Naive thymus-derived CD4-positive, alpha-beta T cell (primary cell): ENCODE measurements around the gene MOB1A. TPM values are rescaled to one million over a fixed set of nuclear protein-coding genes. Genes with fewer than 3 reads are reported as not detected.
"Not testable (repeated sequence)": the region's sequence is repeated elsewhere in the genome, so short reads cannot be mapped to it uniquely, and the experiment has no call there.

ENCODE experiments used
- ATAC-seq: fragments of 150-1000 bp; cut with Tn5 transposase; 2 replicates; pipeline ENCODE4 v1.10.0; 2021; ENCODE audit warnings: mild to moderate bottlenecking, moderate library complexity
- CTCF ChIA-PET: fragments of 350-600 bp; sonication (Branson Sonifier 250); formaldehyde crosslinking; loops from one replicate; lab custom pipeline; 2021; ENCODE audit warnings: antibody characterized with exemption; lab: Charles Lee
- POLR2A ChIA-PET: fragments of 350-600 bp; sonication (Branson Sonifier 250); formaldehyde crosslinking; loops from one replicate; lab custom pipeline; 2021; ENCODE audit warnings: antibody characterized with exemption, inconsistent platforms; lab: Charles Lee
- DNase-seq, 9 donors: peaks; one replicate each; pipeline versions ENCODE4 v3.0.0 to v3.0.0-alpha.2; 2020 to 2022; ENCODE audit warnings: mixed read lengths in 1 of 9
- H3K27ac ChIP-seq: one replicate; pipeline ENCODE4 v1.7.0; 2013; ENCODE audit warnings: mild to moderate bottlenecking, low read depth, low read length, moderate library complexity
- H3K27me3 ChIP-seq, 2 donors: one replicate each; pipeline ENCODE4 v1.7.0; 2013; ENCODE audit warnings: low read length in 2 of 2, mild to moderate bottlenecking in 2 of 2, moderate library complexity in 2 of 2; ENCODE audit not compliant: control insufficient read depth in 2 of 2, insufficient read depth in 2 of 2
- H3K36me3 ChIP-seq, 3 experiments: 1 replicate in 2 of 3; 2 replicates in 1 of 3; pipeline ENCODE4 v1.7.0; 2013; ENCODE audit warnings: low read length in 3 of 3, mild to moderate bottlenecking in 3 of 3, moderate library complexity in 1 of 3; ENCODE audit not compliant: insufficient read depth in 3 of 3, control insufficient read depth in 2 of 3
- H3K4me1 ChIP-seq, 2 donors: one replicate each; pipeline ENCODE4 v1.7.0; 2013; ENCODE audit warnings: low read length in 2 of 2, mild to moderate bottlenecking in 2 of 2, moderate library complexity in 1 of 2; ENCODE audit not compliant: control insufficient read depth in 2 of 2, insufficient read depth in 2 of 2
- H3K4me3 ChIP-seq: 2 replicates; pipeline ENCODE4 v1.7.0; 2013; ENCODE audit warnings: mild to moderate bottlenecking, low read length
- H3K9me3 ChIP-seq, 3 experiments: 1 replicate in 2 of 3; 2 replicates in 1 of 3; pipeline ENCODE4 v1.7.0; 2013; ENCODE audit warnings: low read length in 3 of 3; ENCODE audit not compliant: control insufficient read depth in 2 of 3
- H3K27ac Mint-ChIP-seq, 9 donors: one replicate each; pipeline ENCODE4 v1.8.0; 2020 to 2022; ENCODE audit warnings: mixed read lengths in 9 of 9, mild to moderate bottlenecking in 8 of 9, moderate library complexity in 5 of 9, inconsistent platforms in 2 of 9
- H3K27me3 Mint-ChIP-seq, 5 donors: one replicate each; pipeline ENCODE4 v1.8.0; 2021 to 2022; ENCODE audit warnings: mixed read lengths in 5 of 5, mild to moderate bottlenecking in 1 of 5
- H3K36me3 Mint-ChIP-seq, 5 donors: one replicate each; pipeline ENCODE4 v1.8.0; 2020 to 2022; ENCODE audit warnings: mixed read lengths in 5 of 5, mild to moderate bottlenecking in 3 of 5, inconsistent platforms in 1 of 5
- H3K4me1 Mint-ChIP-seq, 7 donors: one replicate each; pipeline ENCODE4 v1.8.0; 2020 to 2022; ENCODE audit warnings: mixed read lengths in 7 of 7, mild to moderate bottlenecking in 3 of 7, inconsistent platforms in 1 of 7
- H3K4me3 Mint-ChIP-seq, 10 donors: one replicate each; pipeline ENCODE4 v1.8.0; 2020 to 2022; ENCODE audit warnings: mild to moderate bottlenecking in 10 of 10, mixed read lengths in 10 of 10, moderate library complexity in 6 of 10, inconsistent platforms in 2 of 10
- H3K9me3 Mint-ChIP-seq, 11 donors: one replicate each; pipeline ENCODE4 v1.8.0; 2020 to 2022; ENCODE audit warnings: mixed read lengths in 11 of 11, mild to moderate bottlenecking in 4 of 11, inconsistent platforms in 1 of 11, moderate library complexity in 1 of 11
- intact Hi-C, 2 donors: fragments of 100-400 bp; cut with micrococcal nuclease; formaldehyde crosslinking; loops; one replicate each; pipeline ENCODE4 v1.15.1; 2023
- polyA plus RNA-seq, 2 donors: library from polyadenylated mRNA; unstranded; fragments of 300-500 nt; fragmentation: Illumina TruSeq; gene quantifications; one replicate each; pipeline ENCODE4 v1.2.3, GENCODE V29; 2021
- total RNA-seq, 6 experiments: library from RNA in 5 of 6; stranded (reverse) in 5 of 6; gene quantifications; 1 replicate in 5 of 6; 2 replicates in 1 of 6; pipeline ENCODE4 v1.2.3 and lab custom pipeline; 2021 to 2026

Gene MOB1A
- total and polyA plus RNA-seq, 7 experiments from 2014 or later = 106 to 185 (median 120) TPM

DNA sequence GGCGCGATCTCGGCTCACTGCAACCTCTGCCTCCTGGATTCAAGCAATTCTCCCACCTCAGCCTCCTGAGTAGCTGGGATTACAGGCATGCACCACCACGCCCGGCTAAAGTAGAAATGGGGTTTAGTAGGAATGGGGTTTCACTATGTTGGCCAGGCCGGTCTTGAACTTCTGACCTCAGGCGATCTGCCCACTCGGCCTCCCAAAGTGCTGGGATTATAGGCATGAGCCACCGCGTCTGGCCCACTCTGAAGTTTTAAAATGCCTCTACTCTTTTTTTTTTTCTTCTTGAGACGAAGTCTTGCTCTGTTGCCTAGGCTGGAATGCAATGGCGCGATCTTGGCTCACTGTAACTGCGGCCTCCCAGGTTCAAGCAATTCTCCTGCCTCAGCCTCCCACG is 8.0 kb upstream of the MOB1A start:
- H3K27me3 ChIP-seq, H3K4me3 ChIP-seq, H3K4me1 ChIP-seq, ATAC-seq, CTCF ChIA-PET, H3K36me3 Mint-ChIP-seq, H3K27ac ChIP-seq, H3K9me3 Mint-ChIP-seq, H3K36me3 ChIP-seq, POLR2A ChIA-PET, DNase-seq, H3K9me3 ChIP-seq, H3K27me3 Mint-ChIP-seq: not testable (repeated sequence)
- H3K4me3 Mint-ChIP-seq = peak overlapping the region in 1 of 10 donors; percentile 20
- peak overlapping the region in 1 of 9 donors; percentile 96 for H3K27ac Mint-ChIP-seq
- H3K4me1 Mint-ChIP-seq = peaks cover 0 to 37% (median 3%) of the 10 kb centered on the region in 7 donors
- intact Hi-C loops = loop anchor here in 1 of 2 donors (1.0 kb wide), 1 partner anchor 12 kb away; the partner anchor contains the start of gene MTHFD2

- H3K27me3 Mint-ChIP-seq = no peaks in the 10 kb centered on the region
- H3K27me3 ChIP-seq = no peaks in the 10 kb centered on the region
- H3K4me1 ChIP-seq = no peaks in the 10 kb centered on the region
- H3K4me3 Mint-ChIP-seq = peak overlapping the region in 2 of 10 donors; percentile 21 to 81
- peak; percentile 94 for ATAC-seq
- peak in 4 of 9 donors; percentile 24 to 58 (median 41) for DNase-seq
- peaks cover 0 to 3% (median 0%) of the 10 kb centered on the region in 11 donors for H3K9me3 Mint-ChIP-seq
- intact Hi-C loops = loop anchor here in 1 of 2 donors (1.0 kb wide), 1 partner anchor 12 kb away; the partner anchor contains the start of gene MTHFD2
- CTCF ChIA-PET = no interaction called here
- peak overlapping the region in 2 of 9 donors; percentile 10 to 96 for H3K27ac Mint-ChIP-seq
- POLR2A ChIA-PET = no interaction called here
- no peak overlapping the region for H3K4me3 ChIP-seq
- H3K27ac ChIP-seq = no peak overlapping the region
- H3K9me3 ChIP-seq = no peaks in the 10 kb centered on the region
- peaks cover 0 to 40% (median 3%) of the 10 kb centered on the region in 7 donors for H3K4me1 Mint-ChIP-seq
- peaks cover 0 to 8% (median 0%) of the 10 kb centered on the region in 5 donors for H3K36me3 Mint-ChIP-seq
- H3K36me3 ChIP-seq = no peaks in the 10 kb centered on the region
Measured at GRCh38 chr2:74186038-74186437, 7.4 kb upstream of the MOB1A start.

GRCh38 chr2:74183878-74184277 is 5.2 kb upstream of the MOB1A start:
- POLR2A ChIA-PET = interaction anchor here (0.9 kb wide), 1 partner anchor 17 kb away, joined by 4 read pairs; no protein-coding TSS in a partner anchor
- H3K27ac ChIP-seq = no peak overlapping the region
- ATAC-seq (no peak), DNase-seq (no peak)
- peaks cover 0 to 5% of the 10 kb centered on the region in 2 donors for H3K4me1 ChIP-seq
- CTCF ChIA-PET = interaction anchor here (0.8 to 1.1 kb wide), 2 partner anchors 15 to 66 kb away, joined by 3 read pairs; partner anchors contain the start of gene MTHFD2
- Mint-ChIP-seq H3K9me3 (peaks cover 0 to 3% (median 0%) of the 10 kb centered on the region in 11 donors), H3K27ac (peak overlapping the region in 1 of 9 donors; percentile 25), H3K27me3 (no peaks in the 10 kb centered on the region), H3K36me3 (peaks cover 0 to 6% (median 0%) of the 10 kb centered on the region in 5 donors), H3K4me3 (no peak overlapping the region), H3K4me1 (peaks cover 0 to 37% (median 8%) of the 10 kb centered on the region in 7 donors)
- H3K27me3 ChIP-seq = no peaks in the 10 kb centered on the region
- no peaks in the 10 kb centered on the region for H3K36me3 ChIP-seq
- intact Hi-C loops = no loop called here
- no peaks in the 10 kb centered on the region for H3K9me3 ChIP-seq
- no peak overlapping the region for H3K4me3 ChIP-seq

DNA sequence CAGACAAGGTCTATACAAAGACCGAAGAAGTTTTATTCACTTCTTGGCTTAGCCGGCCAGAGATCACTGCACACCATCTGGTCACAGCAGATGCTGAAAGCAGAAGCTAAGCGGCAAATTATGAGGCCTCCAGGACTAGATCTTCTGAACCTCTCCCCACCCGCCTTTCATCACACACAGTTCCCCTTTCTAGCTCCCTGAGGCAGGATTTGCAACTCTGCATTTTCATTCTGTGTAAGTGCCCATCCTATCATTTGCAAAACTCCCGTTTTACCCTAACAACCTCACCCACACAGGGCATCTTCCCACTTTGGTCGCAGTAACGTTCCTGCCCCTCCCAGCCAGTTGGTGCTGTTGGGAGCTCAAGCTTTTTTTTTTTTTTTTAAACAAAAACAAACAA is 3.1 kb upstream of the MOB1A start:
- H3K4me3 Mint-ChIP-seq = peak overlapping the region in 2 of 10 donors; percentile 29 to 52
- Histone ChIP-seq H3K36me3 (peaks cover 0 to 4% (median 0%) of the 10 kb centered on the region in 3 experiments), H3K27ac (no peak overlapping the region), H3K27me3 (no peaks in the 10 kb centered on the region), H3K9me3 (no peaks in the 10 kb centered on the region), H3K4me1 (peaks cover 6 to 11% of the 10 kb centered on the region in 2 donors), H3K4me3 (no peak overlapping the region)
- CTCF ChIA-PET = interaction anchor here (1.4 kb wide), 1 partner anchor 10 kb away, joined by 4 read pairs; no protein-coding TSS in a partner anchor
- H3K27me3 Mint-ChIP-seq = no peaks in the 10 kb centered on the region
- peaks cover 6 to 39% (median 15%) of the 10 kb centered on the region in 7 donors for H3K4me1 Mint-ChIP-seq
- DNase-seq (no peak), ATAC-seq (peak; percentile 11)
- POLR2A ChIA-PET = no interaction called here
- intact Hi-C loops = no loop called here
- H3K27ac Mint-ChIP-seq = peak overlapping the region in 1 of 9 donors; percentile 75
- H3K36me3 Mint-ChIP-seq = peaks cover 0 to 10% (median 3%) of the 10 kb centered on the region in 5 donors
- H3K9me3 Mint-ChIP-seq = peaks cover 0 to 3% (median 0%) of the 10 kb centered on the region in 11 donors

DNA sequence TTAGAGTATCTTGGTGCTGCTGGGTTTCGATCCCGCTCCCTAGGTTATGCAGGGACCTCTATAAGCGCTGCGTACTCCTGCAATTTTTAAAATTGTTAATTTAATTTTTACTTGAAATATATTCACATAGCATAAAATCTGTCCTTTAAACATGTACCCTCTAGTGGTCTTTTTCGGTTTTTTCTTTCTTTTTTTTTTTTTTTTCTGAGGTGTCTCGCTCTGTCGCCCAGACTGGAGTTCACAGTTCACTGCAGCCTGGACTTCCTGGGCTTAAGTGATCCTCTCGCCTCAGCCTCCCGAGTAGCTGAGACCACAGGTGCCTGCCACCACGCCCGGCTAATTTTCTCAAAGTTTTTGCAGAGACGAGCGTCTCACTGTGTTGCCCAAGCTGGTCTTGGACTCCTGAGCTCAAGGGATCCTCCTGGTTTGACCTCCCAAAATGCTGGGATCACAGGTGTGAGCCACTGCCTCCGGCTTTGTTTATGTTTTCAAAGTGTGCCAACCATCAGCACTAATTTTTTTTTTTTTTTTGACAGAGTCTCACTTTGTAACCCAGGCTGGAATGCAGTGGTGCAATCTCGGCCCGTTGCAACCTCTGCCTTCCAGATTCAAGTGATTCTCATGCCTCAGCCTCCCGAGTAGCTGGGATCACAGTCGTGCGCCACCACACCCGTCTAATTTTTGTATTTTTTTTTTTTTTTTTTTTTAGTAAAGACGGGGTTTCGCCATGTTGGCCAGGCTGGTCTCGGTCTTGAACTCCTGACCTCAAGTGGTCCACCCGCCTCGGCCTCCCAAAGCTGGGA is 585 bp upstream of the MOB1A start:
- Histone ChIP-seq H3K27ac (peak overlapping the region; percentile 97), H3K27me3 (no peaks in the 10 kb centered on the region), H3K36me3 (peaks cover 0 to 4% (median 0%) of the 10 kb centered on the region in 3 experiments), H3K4me3 (peak overlapping the region; percentile 89), H3K9me3 (no peaks in the 10 kb centered on the region), H3K4me1 (peaks cover 25 to 34% of the 10 kb centered on the region in 2 donors)
- intact Hi-C loops = loop anchor here (1.0 to 10.0 kb wide), 5 partner anchors 27 to 1107 kb away; partner anchors contain the start of genes CCT7 (in 1 of the 2), DGUOK (in 1 of the 2), PRADC1 (in 1 of the 2) and SFXN5 (in 1 of the 2)
- Mint-ChIP-seq H3K36me3 (peaks cover 0 to 13% (median 7%) of the 10 kb centered on the region in 5 donors), H3K9me3 (no peaks in the 10 kb centered on the region), H3K27me3 (no peaks in the 10 kb centered on the region), H3K4me1 (peaks cover 31 to 46% (median 36%) of the 10 kb centered on the region in 7 donors), H3K4me3 (peak overlapping the region; percentile 86 to 95 (median 91)), H3K27ac (peak overlapping the region; percentile 82 to 95 (median 90))
- peak; percentile 47 for ATAC-seq
- ChIA-PET CTCF (interaction anchor here (0.6 to 3.1 kb wide), 18 partner anchors 11 to 410 kb away, joined by 3 to 24 read pairs (median 3); partner anchors contain the start of gene MTHFD2), POLR2A (interaction anchor here (0.6 to 3.8 kb wide), 20 partner anchors 11 to 442 kb away, joined by 3 to 60 read pairs (median 4); partner anchors contain the start of genes BOLA3, DGUOK, MTHFD2 and STAMBP)
- peak in 1 of 9 donors; percentile 23 for DNase-seq

- Mint-ChIP-seq H3K9me3 (no peaks in the 10 kb centered on the region), H3K4me1 (peaks cover 32 to 51% (median 39%) of the 10 kb centered on the region in 7 donors), H3K4me3 (peak overlapping the region; percentile 86 to 95 (median 91)), H3K36me3 (peaks cover 0 to 14% (median 7%) of the 10 kb centered on the region in 5 donors), H3K27ac (peak overlapping the region; percentile 82 to 95 (median 90)), H3K27me3 (no peaks in the 10 kb centered on the region)
- no peak for DNase-seq
- Histone ChIP-seq H3K36me3 (peaks cover 0 to 4% (median 0%) of the 10 kb centered on the region in 3 experiments), H3K4me3 (peak overlapping the region; percentile 89), H3K27ac (peak overlapping the region; percentile 97), H3K27me3 (no peaks in the 10 kb centered on the region), H3K9me3 (no peaks in the 10 kb centered on the region), H3K4me1 (peaks cover 30 to 37% of the 10 kb centered on the region in 2 donors)
- intact Hi-C loops = loop anchor here (1.0 to 10.0 kb wide), 15 partner anchors 21 to 1105 kb away; partner anchors contain the start of genes AUP1 (in 2 of the 2), HTRA2 (in 2 of the 2), MTHFD2 (in 2 of the 2) and ALMS1 (in 1 of the 2)
- CTCF ChIA-PET = interaction anchor here (0.9 to 3.1 kb wide), 7 partner anchors 10 to 351 kb away, joined by 3 to 24 read pairs (median 6); partner anchors contain the start of gene MTHFD2
- ATAC-seq = no peak
- POLR2A ChIA-PET = interaction anchor here (0.7 to 3.8 kb wide), 13 partner anchors 9 to 659 kb away, joined by 3 to 60 read pairs (median 6); partner anchors contain the start of genes BOLA3, CCDC142, MTHFD2 and TPRKB
Measured at GRCh38 chr2:74177696-74178095, 983 bp downstream of the MOB1A start.
